Neural cell (in vitro differentiated cells): ENCODE measurements around the gene PALMD. TPM values are rescaled to one million over a fixed set of nuclear protein-coding genes. Genes with fewer than 3 reads are reported as not detected.

Source experiments
- H2AFZ ChIP-seq: fragments of 200-600, 300-800 bp; sonication (generic), shearing (Covaris generic); 2 replicates; pipeline ENCODE4 v1.6.0; 2014; ENCODE audit warnings: low read depth, mild to moderate bottlenecking, antibody characterized with exemption, low read length, moderate library complexity
- H3F3A ChIP-seq: fragments of 200-600 bp; shearing (Covaris generic); 2 replicates; pipeline ENCODE4 v1.6.1; 2016; ENCODE audit warnings: mild to moderate bottlenecking, moderate library complexity, mixed read lengths, antibody characterized with exemption, low read length; ENCODE audit not compliant: insufficient read depth, poor library complexity, severe bottlenecking
- H3K27ac ChIP-seq: fragments of 200-600, 300-800 bp; sonication (generic), shearing (Covaris generic); 2 replicates; pipeline ENCODE4 v1.5.1; 2014; ENCODE audit warnings: mild to moderate bottlenecking, low read length, moderate library complexity
- H3K27me3 ChIP-seq: fragments of 300-800, 200-600 bp; sonication (generic), shearing (Covaris generic); 2 replicates; pipeline ENCODE4 v1.6.0; 2014; ENCODE audit warnings: mild to moderate bottlenecking, low read depth, low read length, moderate library complexity; ENCODE audit not compliant: insufficient read depth
- H3K36me3 ChIP-seq: fragments of 300-800, 200-600 bp; sonication (generic), shearing (Covaris generic); 2 replicates; pipeline ENCODE4 v1.5.1; 2014; ENCODE audit warnings: mild to moderate bottlenecking, antibody characterized with exemption, low read length, moderate library complexity; ENCODE audit not compliant: insufficient read depth
- H3K4me2 ChIP-seq: fragments of 300-800, 200-600 bp; sonication (generic), shearing (Covaris generic); 2 replicates; pipeline ENCODE4 v1.6.0; 2014; ENCODE audit warnings: mild to moderate bottlenecking, low read length
- H3K4me3 ChIP-seq: fragments of 300-800, 200-600 bp; sonication (generic), shearing (Covaris generic); 2 replicates; pipeline ENCODE4 v1.5.1; 2014; ENCODE audit warnings: mild to moderate bottlenecking, low read length, moderate library complexity
- H3K79me2 ChIP-seq: fragments of 200-600 bp; shearing (Covaris generic); replicated peaks from 2 replicates; pipeline ENCODE4 v1.6.0; 2014; ENCODE audit warnings: mild to moderate bottlenecking, low read length, moderate library complexity; ENCODE audit not compliant: insufficient read depth
- H3K9ac ChIP-seq: fragments of 300-800, 200-600 bp; sonication (generic), shearing (Covaris generic); 2 replicates; pipeline ENCODE4 v1.6.1; 2016; ENCODE audit warnings: mild to moderate bottlenecking, low read length, mixed read lengths
- H3K9me2 ChIP-seq: fragments of 200-600 bp; shearing (Covaris generic); 2 replicates; pipeline ENCODE4 v1.6.1; 2016; ENCODE audit warnings: mild to moderate bottlenecking, low read length, mixed read lengths; ENCODE audit not compliant: insufficient read depth
- H3K9me3 ChIP-seq: fragments of 200-600, 300-800 bp; sonication (generic), shearing (Covaris generic); 2 replicates; pipeline ENCODE4 v1.6.1; 2016; ENCODE audit warnings: mild to moderate bottlenecking, mixed run types, low read length, moderate library complexity, mixed read lengths
- H4K20me1 ChIP-seq: fragments of 200-600 bp; shearing (Covaris generic); 2 replicates; pipeline ENCODE4 v1.6.1; 2016; ENCODE audit warnings: mild to moderate bottlenecking, mixed run types; ENCODE audit not compliant: insufficient read depth
- CTCF ChIP-seq: fragments of 450-650 bp; IDR thresholded peaks from 2 replicates; pipeline ENCODE4 v1.5.1; 2014; ENCODE audit warnings: antibody characterized with exemption, mild to moderate bottlenecking, moderate library complexity; ENCODE audit not compliant: poor library complexity, severe bottlenecking
- EP300 ChIP-seq: fragments of 450-650 bp; conservative IDR thresholded peaks from 2 replicates; pipeline ENCODE4 v1.6.1; 2014; ENCODE audit warnings: antibody characterized with exemption, mild to moderate bottlenecking, moderate library complexity; ENCODE audit not compliant: poor library complexity, severe bottlenecking
- EZH2 ChIP-seq: fragments of 200-600, 300-800 bp; shearing (Covaris generic), sonication (generic); IDR thresholded peaks from 2 replicates; pipeline ENCODE4 v1.6.1; 2014; ENCODE audit warnings: antibody characterized with exemption, low read length, borderline replicate concordance, mild to moderate bottlenecking; ENCODE audit not compliant: insufficient read depth, poor library complexity, severe bottlenecking
- MXI1 ChIP-seq: fragments of 450-650 bp; conservative IDR thresholded peaks from 2 replicates; pipeline ENCODE4 v1.6.1; 2014; ENCODE audit warnings: antibody characterized with exemption, mild to moderate bottlenecking; ENCODE audit not compliant: poor library complexity, severe bottlenecking
- POLR2AphosphoS5 ChIP-seq: IDR thresholded peaks from 2 replicates; pipeline ENCODE4 v1.6.1; 2012
- RAD21 ChIP-seq: fragments of 450-650 bp; conservative IDR thresholded peaks from 2 replicates; pipeline ENCODE4 v1.6.1; 2014; ENCODE audit warnings: antibody characterized with exemption, mild to moderate bottlenecking, moderate library complexity
- REST ChIP-seq: IDR thresholded peaks from 2 replicates; pipeline ENCODE4 v1.6.1; 2012; ENCODE audit warnings: borderline replicate concordance
- SMC3 ChIP-seq: fragments of 450-650 bp; conservative IDR thresholded peaks from 2 replicates; pipeline ENCODE4 v1.6.1; 2014; ENCODE audit warnings: antibody characterized with exemption, mild to moderate bottlenecking, moderate library complexity; ENCODE audit not compliant: poor library complexity
- TAF1 ChIP-seq: IDR thresholded peaks from 2 replicates; pipeline ENCODE4 v1.6.1; 2012; ENCODE audit warnings: low read depth
- polyA plus RNA-seq: library from polyadenylated mRNA; depleted of rRNA; stranded (reverse); fragments of >200 nt; gene quantifications from 2 replicates; pipeline ENCODE4 v1.2.3, GENCODE V29; 2014

The PALMD gene
- polyA plus RNA-seq, 1 donor from 2014 or later: 19.4 TPM

GRCh38 chr1:99641558-99641957, 4.4 kb upstream of the PALMD start:
- H3K79me2 ChIP-seq: no peaks in the 10 kb centered on the region
- no peak overlapping the region for H3K4me2 ChIP-seq
- H3K9ac ChIP-seq: no peak overlapping the region
- H3K36me3 ChIP-seq: no peaks in the 10 kb centered on the region
- H3K27ac ChIP-seq: no peak overlapping the region
- no peaks in the 10 kb centered on the region for H4K20me1 ChIP-seq
- H3K4me3 ChIP-seq: no peak overlapping the region
- no peaks in the 10 kb centered on the region for H3K27me3 ChIP-seq
- H3K9me3 ChIP-seq: no peaks in the 10 kb centered on the region
- no peak for TF ChIP-seq POLR2AphosphoS5
- no peak for TF ChIP-seq MXI1
- no peak for TF ChIP-seq EZH2
- no peak for TF ChIP-seq TAF1
- TF ChIP-seq RAD21: no peak
- TF ChIP-seq EP300: no peak
- no peak for TF ChIP-seq SMC3
- TF ChIP-seq REST: no peak
- no peak for TF ChIP-seq CTCF
- no peak overlapping the region for H2AFZ ChIP-seq
- H3K9me2 ChIP-seq: no peaks in the 10 kb centered on the region
- peaks cover 3% of the 10 kb centered on the region for H3F3A ChIP-seq

- Histone ChIP-seq H3K4me2 (no peak overlapping the region), H3K9me2 (no peaks in the 10 kb centered on the region), H3K27ac (no peak overlapping the region), H4K20me1 (no peaks in the 10 kb centered on the region), H2AFZ (no peak overlapping the region), H3K36me3 (no peaks in the 10 kb centered on the region), H3F3A (peaks cover 3% of the 10 kb centered on the region), H3K4me3 (no peak overlapping the region), H3K79me2 (no peaks in the 10 kb centered on the region), H3K9me3 (no peaks in the 10 kb centered on the region), H3K27me3 (no peaks in the 10 kb centered on the region), H3K9ac (no peak overlapping the region)
- no peak for TF ChIP-seq SMC3
- no peak for TF ChIP-seq TAF1
- TF ChIP-seq POLR2AphosphoS5: no peak
- no peak for TF ChIP-seq CTCF
- no peak for TF ChIP-seq REST
These were observed 3.9 kb upstream of the PALMD start for GRCh38 chr1:99642053-99642452.
